ENCODE data around the gene WDR77. TPM values are rescaled to one million over a fixed set of nuclear protein-coding genes. Genes with fewer than 3 reads are reported as not detected.

Gene WDR77
- total and polyA plus RNA-seq, 9 of the 15 experiments (the other 6 are each of a cell fraction or from before 2014, with no cell fraction given) = 20.6 to 160 (median 75.3) TPM

- no peak for TF ChIP-seq ZNF318 (IDR thresholded peaks at IDR 0.05; ENCODE audit: borderline replicate concordance in 1 of 2, low read depth in 1 of 2)
- TF ChIP-seq LEF1 (IDR thresholded peaks at IDR 0.05) = no peak
- no peak for TF ChIP-seq KAT8 (IDR thresholded peaks at IDR 0.05; ENCODE audit: low read depth)
- no peak for TF ChIP-seq RBM22 (IDR thresholded peaks at IDR 0.05; ENCODE audit: low read depth, low read length, poor library complexity, severe bottlenecking)
- TF ChIP-seq ZFP36 (IDR thresholded peaks at IDR 0.05; ENCODE audit: low read depth, low read length, partially characterized antibody) = peak; percentile 24
- no peak for TF ChIP-seq EP400 (IDR thresholded peaks at IDR 0.05)
- TF ChIP-seq ETV1 (tag; conservative IDR thresholded peaks at IDR 0.05; ENCODE audit: low read depth) = no peak
- TF ChIP-seq BRCA1 (IDR thresholded peaks at IDR 0.05) = no peak
- TF ChIP-seq BRCA1 (CRISPR knock-in tag; IDR thresholded peaks at IDR 0.05) = no peak
- TF ChIP-seq ATF2 (CRISPR knock-in tag; IDR thresholded peaks at IDR 0.05) = no peak
- peak; percentile 81 for TF ChIP-seq ZNF384 (IDR thresholded peaks at IDR 0.05; ENCODE audit: low read depth, low read length)
- no peak for TF ChIP-seq NR3C1 (CRISPR knock-in tag; IDR thresholded peaks at IDR 0.05)
- no peak for TF ChIP-seq GABPB2 (CRISPR knock-in tag; conservative IDR thresholded peaks at IDR 0.05)
- 0 out of 2 replicates have a peak, but pooled peaks have one; percentile 20 for TF ChIP-seq FOSL1 (tag; conservative IDR thresholded peaks at IDR 0.05)
- no peak for TF ChIP-seq ARID3A (IDR thresholded peaks at IDR 0.05; ENCODE audit: borderline replicate concordance, low read depth, low read length)
- no peak for TF ChIP-seq ZNF133 (CRISPR knock-in tag; IDR thresholded peaks at IDR 0.05)
- TF ChIP-seq ZNF444 (CRISPR knock-in tag; IDR thresholded peaks at IDR 0.05) = no peak
- TF ChIP-seq ARNT (IDR thresholded peaks at IDR 0.05) = no peak
Measured at GRCh38 chr1:111481387-111482221, 32.5 kb upstream of the WDR77 start (continued).
